EH (cell line): ENCODE measurements around the gene SOX30.

Source experiments
- DNase-seq: peaks from one replicate; pipeline ENCODE4 v3.0.0-alpha.2; 2015; ENCODE audit warnings: low read depth

Gene SOX30

DNA sequence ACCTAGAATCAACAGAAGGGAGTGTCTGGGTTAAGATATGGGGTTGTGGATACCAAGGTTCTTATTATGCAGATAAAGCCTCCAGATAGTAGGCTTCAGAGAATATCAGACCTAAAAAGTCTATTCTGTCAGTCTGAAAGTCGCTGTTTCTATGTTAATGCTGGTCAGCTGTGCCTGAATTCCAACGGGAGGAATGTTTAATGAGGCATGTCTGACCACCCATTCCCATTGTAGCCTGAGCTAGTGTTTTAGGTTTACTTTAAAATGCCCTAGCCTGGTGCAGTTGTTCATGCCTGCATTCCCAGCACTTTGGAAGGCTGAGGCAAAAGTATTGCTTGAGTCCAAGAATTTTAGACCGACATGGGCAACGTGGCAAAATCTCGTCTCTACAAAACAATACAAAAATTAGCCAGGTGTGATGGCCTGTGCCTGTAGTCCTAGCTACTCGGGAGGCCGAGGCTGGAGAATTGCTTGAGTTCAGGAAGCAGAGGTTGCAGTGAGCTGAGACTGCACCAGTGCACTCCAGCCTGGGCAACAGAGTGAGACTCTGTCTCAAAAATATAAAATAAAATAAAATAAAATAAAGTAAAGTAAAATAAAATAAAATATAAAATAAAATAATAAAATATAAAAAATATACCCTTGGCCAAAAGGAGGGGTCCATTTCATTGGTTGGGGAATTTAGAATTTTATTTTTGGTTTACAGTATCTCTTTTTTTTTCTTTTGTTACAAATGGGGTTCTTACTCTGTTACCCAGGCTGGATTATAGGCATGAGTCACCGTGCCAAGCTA is 7.8 kb upstream of the SOX30 start:
- no peak for DNase-seq

DNA sequence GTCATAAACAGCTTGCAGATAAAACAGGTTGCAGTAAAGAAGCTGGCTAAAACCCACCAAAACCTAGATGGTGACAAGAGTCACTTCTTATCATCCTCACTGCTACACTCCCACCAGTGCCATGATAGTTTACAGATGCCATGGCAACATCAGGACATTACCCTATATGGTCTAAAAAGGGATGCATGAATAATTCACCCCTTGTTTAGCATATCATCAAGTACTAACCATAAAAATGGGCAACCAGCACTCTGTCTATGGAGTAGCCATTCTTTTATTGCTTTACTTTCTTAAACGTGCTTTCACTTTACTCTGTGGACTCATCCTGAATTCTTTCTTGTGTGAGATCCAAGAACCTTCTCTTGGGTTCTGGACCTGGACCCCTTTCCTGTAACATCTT is 6.7 kb upstream of the SOX30 start:
- DNase-seq, result no peak

DNA sequence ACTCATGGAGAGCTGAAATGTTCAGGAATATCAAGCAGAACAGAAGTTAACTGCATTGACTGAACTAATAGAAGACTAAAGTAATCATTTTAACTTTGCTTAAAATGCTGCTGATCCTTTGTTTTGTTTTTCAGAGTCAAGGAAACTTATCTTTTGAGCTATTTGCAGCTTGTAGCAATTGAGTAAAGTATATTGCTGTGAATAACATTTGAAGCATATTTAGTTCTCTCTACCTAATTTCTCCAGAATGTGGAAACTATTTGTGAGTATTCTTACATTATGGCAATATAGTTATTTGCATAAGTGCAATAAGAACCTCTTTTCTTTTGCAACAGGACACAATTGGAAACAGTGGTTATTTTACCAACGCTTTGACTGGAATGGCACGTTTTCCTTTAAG is 5.3 kb upstream of the SOX30 start:
- DNase-seq, result no peak

DNA sequence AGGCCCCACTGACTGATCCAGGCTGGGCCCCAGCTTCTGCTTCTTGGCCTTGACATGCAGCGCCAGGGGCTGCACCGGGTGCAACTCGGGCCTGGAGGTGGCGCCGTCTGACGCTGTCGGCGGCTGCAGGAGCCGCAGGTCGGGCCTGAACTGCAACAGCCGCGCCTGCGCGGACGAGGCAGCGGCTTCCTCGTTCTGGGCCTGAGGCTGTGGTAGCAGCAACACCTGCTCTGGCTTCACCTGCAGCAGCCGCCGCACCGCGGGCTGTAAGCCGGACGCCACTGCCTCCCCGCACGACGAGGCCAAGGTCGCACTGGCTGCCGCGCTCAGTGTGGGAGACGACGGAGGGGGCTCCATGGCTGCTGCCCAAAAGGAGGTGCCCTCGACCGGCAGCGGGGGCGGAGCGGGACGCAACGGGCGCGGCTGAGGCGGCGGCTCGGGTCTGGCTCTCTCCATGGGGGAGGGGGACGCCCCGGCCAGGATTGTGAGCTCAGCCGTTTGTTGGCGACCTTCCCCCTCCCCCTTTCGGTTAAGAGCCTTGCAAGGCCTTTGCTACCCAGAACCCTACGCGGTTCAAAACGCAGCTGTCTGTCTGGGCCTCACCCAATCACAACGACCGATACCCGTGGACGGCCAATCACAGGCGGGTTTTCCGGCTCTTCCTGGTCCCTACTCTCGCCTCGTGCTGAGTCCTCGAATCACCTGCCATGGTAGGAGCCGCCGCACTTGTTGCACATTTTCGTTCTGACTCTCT is 438 bp downstream of the SOX30 start:
- DNase-seq, result peak; percentile 54

DNA sequence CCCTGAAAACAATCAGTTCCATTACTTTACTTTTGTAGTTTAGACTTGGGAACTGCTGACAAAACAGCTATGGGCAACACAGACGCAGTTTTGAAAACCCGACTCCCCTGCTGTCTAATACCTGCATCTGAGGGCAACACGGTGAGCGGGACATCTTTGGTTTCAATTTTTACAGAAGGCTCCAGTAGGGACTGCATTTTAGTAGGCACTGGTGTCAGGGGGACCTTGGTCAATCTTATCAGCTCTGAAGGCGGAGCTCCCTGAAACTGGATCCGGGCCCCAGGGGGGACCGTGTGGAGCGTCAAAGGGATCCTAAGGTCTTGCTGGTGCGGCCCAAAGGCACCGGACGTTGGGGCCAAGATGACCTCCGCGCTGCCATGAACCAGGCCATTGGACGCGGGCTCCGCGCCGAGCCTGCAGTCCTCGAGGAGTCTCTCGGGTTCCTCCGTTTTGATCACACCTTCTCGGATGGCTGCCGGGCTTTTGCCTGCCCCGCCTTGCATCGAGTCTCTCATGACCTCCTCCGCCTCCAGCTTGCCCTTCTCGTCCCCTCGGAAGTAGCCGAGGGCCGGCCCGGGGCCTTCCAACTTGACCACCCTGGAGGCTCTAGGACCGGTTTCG is 1.1 kb downstream of the SOX30 start:
- no peak for DNase-seq

DNA sequence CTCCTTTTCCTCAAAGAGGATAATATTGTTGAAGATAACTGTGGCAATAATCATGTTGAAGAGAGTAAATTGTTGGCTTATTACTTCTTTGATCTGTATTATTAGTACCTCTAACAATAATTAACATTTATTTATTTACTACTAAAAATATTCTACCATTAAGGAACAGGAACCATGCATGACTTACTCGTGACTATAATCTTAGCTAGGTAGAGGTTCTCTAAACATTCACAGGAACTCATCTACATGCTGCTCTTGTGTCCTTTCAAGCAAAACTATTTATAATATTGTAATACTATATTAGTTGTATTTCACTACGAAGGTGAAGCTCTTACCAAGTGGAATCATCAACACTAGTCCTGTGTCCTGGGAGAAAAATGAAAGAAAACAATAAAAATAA is 3.1 kb downstream of the SOX30 start:
- DNase-seq, result no peak

DNA sequence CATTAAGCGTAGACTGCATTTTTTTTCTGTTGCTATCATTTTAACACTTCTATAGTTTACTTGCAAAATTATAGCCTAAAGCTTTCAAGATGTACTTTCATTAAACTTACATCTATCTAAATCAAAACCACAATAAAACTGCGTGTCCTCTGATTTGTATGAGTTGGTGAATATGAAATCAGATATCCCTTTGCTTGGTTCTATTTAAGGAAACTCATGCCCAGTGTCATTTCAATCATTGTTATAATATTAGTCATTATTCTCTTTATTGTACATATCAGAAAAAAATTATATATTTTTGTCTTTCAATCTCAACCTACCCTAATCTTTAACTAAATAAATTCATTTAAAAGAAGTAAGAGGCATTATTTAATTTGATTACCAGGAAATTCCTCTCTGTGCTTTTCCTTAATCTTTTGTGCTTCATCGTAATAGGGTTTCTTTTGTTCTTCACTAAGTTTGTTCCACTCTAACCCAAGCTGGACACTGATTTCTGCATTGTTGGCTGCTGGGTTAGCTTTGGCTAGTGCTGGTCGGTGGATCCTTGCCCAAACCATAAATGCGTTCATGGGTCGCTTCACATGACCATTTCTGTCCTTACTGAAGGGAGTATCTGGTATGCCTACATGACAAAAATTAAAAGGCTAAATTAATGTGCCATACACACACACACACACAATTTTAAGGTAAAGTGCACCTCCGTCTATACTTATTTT is 3.8 kb downstream of the SOX30 start:
- peak; percentile 15 for DNase-seq

DNA sequence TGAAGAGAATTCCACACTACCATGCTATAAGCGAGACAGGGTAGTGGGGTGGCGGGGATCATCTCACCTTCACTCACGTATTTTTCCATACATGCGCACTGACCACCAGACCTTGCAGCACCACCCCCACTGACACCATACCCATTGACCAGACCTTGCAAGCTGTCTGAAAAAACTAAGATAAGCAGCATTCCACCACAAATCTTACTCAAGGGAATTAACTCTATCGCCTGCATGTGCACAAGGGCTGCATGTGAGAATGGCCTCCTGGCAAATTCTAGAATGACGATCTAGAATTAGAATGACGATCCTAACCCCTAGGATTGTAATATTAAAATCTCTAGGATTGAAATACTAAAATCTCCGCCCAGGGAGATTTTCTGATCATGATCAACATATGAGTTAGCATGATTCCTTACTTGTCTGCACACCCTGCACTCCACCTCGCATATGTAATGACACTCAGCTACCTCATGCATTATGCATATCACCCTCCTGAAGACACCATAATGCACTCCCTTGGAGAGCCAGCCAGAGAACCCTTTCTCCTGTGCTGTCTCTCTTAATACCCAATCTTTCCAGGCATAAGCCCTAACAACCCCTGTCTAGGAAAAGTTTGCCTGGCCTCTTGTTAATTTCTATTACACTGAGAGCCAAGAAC is 11.7 kb downstream of the SOX30 start:
- no peak for DNase-seq

DNA sequence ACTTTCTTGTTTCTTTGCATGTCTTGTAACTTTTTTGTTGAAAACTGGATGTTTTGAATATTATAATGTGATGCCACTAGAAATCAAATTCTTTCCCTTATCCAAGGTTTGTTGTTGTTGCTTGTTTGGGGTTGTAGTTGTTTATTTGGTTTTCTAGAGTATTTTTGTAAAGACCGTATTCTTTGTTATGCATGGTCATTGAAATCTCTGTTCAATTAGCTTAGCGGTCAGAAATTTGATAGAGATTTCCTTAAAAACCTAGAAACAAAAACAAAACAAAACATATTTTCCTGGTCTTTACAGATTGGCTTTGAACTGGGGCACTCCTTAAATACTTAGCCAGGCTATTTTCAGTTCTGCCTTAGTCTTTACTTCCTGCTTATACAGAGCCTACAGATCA is 21.9 kb downstream of the SOX30 start:
- DNase-seq, result no peak

DNA sequence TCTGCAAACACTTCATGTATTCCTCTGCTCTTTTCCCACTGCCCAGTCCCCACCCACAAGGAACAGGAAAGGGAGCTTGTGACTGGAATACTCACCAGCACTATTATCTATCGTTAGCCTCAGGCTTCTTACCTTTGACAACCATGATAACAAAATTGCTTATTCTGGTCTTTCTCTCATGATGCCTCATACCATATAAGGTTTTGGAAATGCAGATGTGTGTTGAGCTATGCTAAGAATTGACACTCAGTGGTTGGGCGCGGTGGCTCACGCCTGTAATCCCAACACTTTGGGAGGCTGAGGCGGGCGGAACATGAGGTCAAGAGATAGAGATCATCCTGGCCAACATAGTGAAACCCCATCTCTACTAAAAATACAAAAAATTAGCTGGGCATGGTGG is 25.4 kb downstream of the SOX30 start:
- no peak for DNase-seq

DNA sequence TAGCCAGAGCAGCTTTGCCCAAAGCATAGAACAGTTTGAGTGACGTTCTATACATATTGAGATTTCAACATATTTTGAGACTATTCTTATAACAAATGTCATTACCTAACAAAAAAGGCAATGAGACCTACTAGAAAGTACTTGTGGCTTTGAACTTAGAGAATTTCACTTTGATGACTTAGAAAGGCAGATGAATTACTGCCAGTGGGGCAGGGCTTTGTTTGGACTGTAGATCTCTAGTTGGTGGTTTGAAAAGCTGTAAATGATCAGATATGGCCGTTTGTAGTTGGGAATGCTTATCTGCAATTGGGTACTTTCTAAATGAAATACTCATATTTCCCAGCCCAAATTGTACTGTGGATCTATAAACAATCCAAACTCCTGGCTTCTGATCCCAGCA is 28.1 kb downstream of the SOX30 start:
- DNase-seq, result no peak

DNA sequence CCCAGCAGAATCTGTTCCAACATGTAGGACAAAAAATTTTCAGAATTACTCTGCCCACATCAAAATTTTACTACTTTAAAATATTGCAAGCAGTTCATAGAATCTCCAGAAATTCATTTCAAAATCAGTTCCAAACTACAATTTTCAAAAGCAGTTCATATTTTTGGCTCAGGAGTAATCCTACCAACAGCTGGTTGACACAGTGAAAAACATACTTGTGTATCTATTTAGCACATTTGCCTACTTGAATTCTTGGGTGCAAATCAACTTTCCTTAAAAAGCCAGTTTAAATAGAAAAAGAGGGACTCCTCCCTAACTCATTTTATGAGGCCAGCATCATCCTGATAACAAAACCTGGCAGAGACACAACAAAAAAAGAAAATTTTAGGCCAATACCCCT is 31.5 kb downstream of the SOX30 start:
- no peak for DNase-seq

DNA sequence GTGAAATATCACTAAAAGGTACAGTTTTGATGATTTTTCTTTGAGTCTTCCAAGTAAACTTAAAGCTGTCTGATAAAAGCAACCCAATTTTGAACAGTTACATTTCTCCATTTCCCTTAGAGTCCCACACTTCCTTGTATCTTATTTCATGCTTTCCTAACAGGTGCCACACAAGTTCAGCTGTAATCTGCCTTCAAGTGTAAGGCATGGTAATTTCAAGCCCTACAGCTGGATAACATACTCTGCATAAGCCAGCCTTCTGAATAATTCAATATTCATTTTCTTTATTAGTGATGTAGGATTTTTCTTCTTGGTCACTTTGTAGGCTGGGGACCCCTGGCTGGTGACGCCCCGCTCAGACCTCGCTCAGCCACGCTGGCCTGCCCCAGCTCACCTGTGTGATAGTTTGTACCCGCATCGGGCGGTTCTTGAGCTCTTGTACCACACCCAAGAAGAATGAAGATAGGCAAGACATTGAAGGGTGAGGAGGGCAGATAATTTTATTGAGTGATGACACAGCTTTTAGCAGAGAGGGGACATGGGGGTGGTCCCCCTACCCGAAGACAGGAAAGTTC is 34.0 kb downstream of the SOX30 start:
- DNase-seq, result no peak

DNA sequence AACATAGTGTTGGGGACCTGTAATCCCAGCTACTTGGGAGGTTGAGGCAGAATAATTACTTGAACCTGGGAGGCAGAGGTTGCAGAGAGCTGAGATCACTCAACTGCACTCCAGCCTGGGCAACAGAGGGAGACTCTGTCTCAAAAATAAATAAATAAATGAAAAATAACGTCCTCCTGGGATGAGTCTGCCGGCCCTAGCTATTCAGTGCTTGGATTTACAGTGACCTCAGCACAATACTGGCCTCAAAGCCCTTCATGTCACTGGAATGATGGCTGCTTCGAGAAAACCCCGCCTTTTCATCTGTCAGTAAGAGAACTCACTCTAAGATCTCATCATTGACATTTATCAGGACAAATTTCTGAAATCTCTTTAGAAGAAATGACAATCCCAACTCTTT is 35.5 kb downstream of the SOX30 start:
- no peak for DNase-seq

DNA sequence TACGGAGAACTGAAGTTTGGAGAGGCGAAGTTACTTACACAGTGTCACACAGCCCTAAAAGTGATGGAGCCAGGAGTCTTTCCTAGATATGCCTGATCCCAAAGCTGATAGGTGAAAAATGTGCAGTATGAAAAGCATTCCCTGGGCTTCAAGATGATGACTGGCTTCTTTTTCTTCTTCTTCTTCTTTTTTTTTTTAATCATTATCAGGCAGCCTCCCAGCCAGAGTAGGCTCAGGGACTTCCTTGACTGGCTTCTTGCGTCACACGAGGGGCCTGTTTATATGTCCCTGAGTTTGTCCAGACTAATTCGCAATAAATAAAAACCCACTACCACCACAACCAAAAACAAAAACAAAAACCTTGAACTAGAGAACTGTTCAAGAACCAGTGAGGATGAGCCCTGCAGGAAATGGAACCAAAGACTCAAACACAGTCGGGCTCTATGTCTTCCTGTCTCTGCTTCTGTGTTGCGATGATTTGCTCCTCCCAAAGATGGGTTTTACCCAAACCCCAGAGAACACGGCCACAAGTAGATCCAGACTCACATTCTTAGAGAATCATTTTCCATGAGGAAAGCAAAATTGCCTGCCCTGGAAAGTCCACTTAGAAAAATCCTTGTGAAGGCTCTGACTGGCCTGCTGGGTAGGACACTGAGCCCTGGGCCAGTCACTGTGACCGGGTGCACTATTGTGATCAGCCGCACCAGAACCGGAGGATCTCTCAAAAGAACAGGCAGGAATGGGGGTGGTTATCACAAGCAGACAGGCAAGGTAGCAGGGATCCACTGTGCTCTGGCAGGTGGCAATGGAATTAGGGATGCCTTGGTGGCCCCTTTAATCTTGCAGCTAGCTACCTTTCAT is 38.6 kb downstream of the SOX30 start:
- DNase-seq, result peak; percentile 20

DNA sequence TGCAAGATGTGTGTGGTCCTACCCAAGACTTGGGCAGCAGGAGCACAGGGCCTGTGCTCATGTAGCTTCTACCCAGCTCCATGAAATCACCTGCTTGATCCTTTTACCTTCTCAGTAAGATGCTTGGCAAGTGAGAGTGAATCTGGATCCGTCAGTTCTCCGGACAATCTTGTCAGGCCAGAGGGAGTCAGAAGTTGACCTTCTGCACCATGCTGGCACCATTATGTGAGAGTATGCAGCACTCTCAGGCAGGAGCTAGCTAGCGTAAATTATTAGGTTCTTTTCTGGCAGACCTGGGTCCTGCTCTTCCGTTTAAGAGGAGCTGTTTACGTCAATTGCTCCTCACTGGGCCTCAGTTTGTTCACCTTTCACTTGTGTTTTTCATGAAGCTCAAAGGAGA is 39.7 kb downstream of the SOX30 start:
- DNase-seq, result no peak

DNA sequence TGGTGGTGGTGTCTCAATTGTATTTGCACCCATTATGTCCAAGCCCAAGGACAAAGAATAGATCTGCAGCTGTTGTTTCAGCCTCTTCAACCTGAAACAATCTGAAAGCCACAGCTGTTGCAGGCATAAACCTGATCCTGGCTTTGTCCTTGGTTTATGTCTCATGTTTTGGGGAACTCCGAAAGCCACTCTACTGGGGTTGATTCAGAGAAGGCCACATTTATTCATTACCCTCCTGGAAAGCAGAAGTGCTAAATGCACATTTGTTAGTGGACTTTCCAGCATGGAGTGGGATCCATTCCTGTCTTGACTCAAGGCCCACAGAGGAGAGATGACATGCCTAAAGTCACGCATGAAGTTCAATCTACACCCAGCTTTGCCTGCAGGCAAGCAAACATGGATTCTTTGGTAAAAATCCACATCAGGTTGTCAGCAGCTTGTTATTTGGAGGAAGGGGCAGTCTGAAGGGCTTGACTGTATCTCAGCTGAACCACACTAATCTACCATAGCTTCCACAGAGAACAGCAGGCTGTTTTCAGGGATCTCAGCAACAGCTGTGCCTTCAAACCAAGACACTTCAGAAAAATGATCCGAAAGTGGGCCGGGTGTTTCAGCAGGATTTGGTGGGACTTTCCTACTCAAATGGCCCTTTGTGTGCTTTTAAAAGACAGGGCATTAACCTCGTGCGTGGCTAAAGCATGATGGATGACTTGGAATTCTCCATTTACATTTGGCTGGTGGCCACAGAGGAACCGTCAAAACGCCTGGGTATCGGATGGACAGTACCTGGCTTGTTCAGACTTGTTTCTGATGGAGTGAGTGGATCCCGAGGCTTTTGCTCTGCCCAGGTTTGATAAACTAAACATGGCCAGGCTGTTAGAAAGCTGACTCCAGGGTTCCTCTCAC is 40.4 kb downstream of the SOX30 start:
- no peak for DNase-seq

DNA sequence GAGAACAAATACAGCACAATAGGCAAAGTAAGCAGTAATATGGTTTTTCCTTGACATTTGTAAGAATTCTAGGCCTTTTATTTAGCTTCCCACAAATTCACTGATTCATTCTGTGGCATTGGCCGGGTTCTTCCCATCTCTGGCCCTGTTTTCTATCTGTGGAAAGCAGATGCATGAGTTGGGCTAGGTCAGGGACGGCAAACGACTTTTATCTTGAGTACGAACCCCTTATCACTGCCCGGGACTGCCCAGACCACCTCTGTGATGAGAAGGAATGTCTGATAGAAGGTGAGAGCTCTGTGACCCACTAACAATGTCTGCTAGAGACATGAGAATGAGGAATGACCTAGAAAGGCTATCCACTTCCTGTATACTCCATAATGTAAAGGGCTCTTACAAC is 41.2 kb downstream of the SOX30 start:
- no peak for DNase-seq

DNA sequence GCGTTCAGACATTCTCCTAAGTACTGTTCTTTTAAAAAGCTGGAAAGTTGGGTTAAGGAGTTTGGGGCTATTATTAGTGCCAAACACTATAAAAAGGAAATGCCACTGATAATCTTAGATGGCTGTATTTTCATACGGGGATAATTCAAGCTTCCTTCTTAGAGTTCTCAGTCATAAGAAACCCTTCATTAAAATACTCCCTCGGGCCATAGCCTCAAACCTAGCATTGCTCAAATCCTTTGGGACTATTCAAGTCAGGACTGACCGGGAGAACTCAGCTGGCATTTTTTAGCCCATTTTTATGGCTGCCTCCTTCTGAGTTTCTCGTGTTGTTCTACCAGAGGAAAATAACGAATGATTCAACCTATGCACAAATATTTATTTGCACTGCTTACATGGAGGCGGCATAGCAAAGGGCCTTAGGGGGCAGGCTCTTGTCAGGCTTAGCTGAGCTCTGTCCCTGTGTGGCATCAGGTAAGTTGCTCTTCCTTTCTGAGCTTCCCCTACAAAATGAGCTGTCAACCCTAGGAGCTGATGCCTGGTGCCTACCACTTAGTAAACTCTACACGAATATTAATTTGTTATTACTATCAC is 43.2 kb downstream of the SOX30 start:
- peak; percentile 87 for DNase-seq
